MM.1S (cell line): ENCODE results near the gene FKBP1A.

ENCODE experiments used
- EZH2 ChIP-seq: fragments of 300-600 bp; sonication (generic); optimal IDR thresholded peaks from 2 replicates; pipeline ENCODE3; 2017; ENCODE audit warnings: low read depth, mild to moderate bottlenecking, antibody characterized with exemption, low read length, mixed read lengths
- EZH2phosphoT487 ChIP-seq: fragments of 300-600 bp; sonication (generic); IDR thresholded peaks from 2 replicates; pipeline ENCODE4 v1.6.1; 2018; ENCODE audit warnings: antibody characterized with exemption, low read length
- TF ChIP-seq, protein P1 (sequence below): fragments of 300-600 bp; sonication (generic); IDR thresholded peaks from 2 replicates; pipeline ENCODE4 v1.5.1; 2016; ENCODE audit warnings: antibody characterized with exemption, low read length, mixed read lengths

DNA sequence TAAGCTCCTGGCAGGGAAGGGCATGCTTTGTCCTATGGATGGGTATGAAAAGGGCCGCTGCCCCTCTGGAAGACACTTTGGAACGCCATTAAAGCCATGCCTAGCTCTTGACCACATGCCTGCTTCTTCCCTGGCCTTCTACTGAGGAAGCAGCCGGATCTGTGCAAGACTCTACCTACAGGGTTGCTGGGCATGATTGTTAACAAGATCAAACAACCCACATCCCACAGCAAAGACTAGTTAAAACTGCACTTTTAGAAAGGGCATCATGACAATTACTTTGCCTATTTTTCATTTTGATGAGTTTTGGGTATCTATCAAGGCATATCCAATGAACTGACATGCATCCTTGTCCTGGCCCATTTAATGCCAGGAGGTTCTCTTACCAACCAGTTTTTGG, 48.3 kb upstream of the FKBP1A start:
- TF ChIP-seq EZH2 (no peak), EZH2phosphoT487 (no peak)
- TF ChIP-seq, protein P1, sequence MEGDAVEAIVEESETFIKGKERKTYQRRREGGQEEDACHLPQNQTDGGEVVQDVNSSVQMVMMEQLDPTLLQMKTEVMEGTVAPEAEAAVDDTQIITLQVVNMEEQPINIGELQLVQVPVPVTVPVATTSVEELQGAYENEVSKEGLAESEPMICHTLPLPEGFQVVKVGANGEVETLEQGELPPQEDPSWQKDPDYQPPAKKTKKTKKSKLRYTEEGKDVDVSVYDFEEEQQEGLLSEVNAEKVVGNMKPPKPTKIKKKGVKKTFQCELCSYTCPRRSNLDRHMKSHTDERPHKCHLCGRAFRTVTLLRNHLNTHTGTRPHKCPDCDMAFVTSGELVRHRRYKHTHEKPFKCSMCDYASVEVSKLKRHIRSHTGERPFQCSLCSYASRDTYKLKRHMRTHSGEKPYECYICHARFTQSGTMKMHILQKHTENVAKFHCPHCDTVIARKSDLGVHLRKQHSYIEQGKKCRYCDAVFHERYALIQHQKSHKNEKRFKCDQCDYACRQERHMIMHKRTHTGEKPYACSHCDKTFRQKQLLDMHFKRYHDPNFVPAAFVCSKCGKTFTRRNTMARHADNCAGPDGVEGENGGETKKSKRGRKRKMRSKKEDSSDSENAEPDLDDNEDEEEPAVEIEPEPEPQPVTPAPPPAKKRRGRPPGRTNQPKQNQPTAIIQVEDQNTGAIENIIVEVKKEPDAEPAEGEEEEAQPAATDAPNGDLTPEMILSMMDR: no peak
